WTC11 (cell line): ENCODE data around the gene SERPINE1. TPM values are rescaled to one million over a fixed set of nuclear protein-coding genes. Genes with fewer than 3 reads are reported as not detected.
A peak's percentile ranks its signal among the peaks of the same experiment; 100 is the strongest.

Experiments
- ATAC-seq: fragments of 200-7000 bp; cut with Tn5 transposase; 2 replicates; pipeline ENCODE4 v1.10.0; 2021; ENCODE audit warnings: mild to moderate bottlenecking, moderate library complexity
- CTCF ChIA-PET: fragments of 300-600 bp; sonication (Branson Sonifier 250); formaldehyde crosslinking; loops from one replicate; lab custom pipeline; 2021; ENCODE audit warnings: antibody characterized with exemption; lab: Charles Lee
- POLR2A ChIA-PET: fragments of 350-600 bp; sonication (Branson Sonifier 250); formaldehyde crosslinking; loops from one replicate; lab custom pipeline; 2021; ENCODE audit warnings: antibody characterized with exemption; lab: Charles Lee
- DNase-seq: peaks from one replicate; pipeline ENCODE4 v3.0.0; 2021; ENCODE audit warnings: low spot score
- H3K27ac Mint-ChIP-seq: 2 replicates; pipeline ENCODE4 v1.8.0; 2021; ENCODE audit warnings: mixed read lengths
- H3K27me3 Mint-ChIP-seq: 2 replicates; pipeline ENCODE4 v1.8.0; 2021; ENCODE audit warnings: low read depth, mild to moderate bottlenecking, moderate library complexity, mixed read lengths
- H3K36me3 Mint-ChIP-seq: 2 replicates; pipeline ENCODE4 v1.8.0; 2021; ENCODE audit warnings: mixed read lengths
- H3K4me1 Mint-ChIP-seq: 2 replicates; pipeline ENCODE4 v1.8.0; 2022; ENCODE audit warnings: mixed read lengths
- H3K4me3 Mint-ChIP-seq: 2 replicates; pipeline ENCODE4 v1.8.0; 2021; ENCODE audit warnings: mild to moderate bottlenecking, moderate library complexity, mixed read lengths
- H3K9me3 Mint-ChIP-seq: 2 replicates; pipeline ENCODE4 v1.8.0; 2021; ENCODE audit warnings: mixed read lengths
- ARID4B ChIP-seq: sonication (generic); formaldehyde crosslinking; IDR thresholded peaks from 2 replicates; pipeline ENCODE4 v1.8.0; 2023; ENCODE audit warnings: missing genetic modification reagents, mild to moderate bottlenecking, borderline replicate concordance
- CTCF ChIP-seq: fragments of 200-600 bp; IDR thresholded peaks from 2 replicates; pipeline ENCODE4 v1.8.0; 2022; ENCODE audit warnings: antibody characterized with exemption
- ELF4 ChIP-seq: sonication (generic); formaldehyde crosslinking; IDR thresholded peaks from 2 replicates; pipeline ENCODE4 v1.8.1; 2022; ENCODE audit warnings: low read depth, mild to moderate bottlenecking, moderate library complexity, missing genetic modification reagents
- HMGA2 ChIP-seq: fragments of 250-450 bp; sonication (Bioruptor Pico); IDR thresholded peaks from 2 replicates; pipeline ENCODE4 v1.4.0; 2021; ENCODE audit warnings: mild to moderate bottlenecking, moderate library complexity
- MXD4 ChIP-seq: fragments of 250-450 bp; sonication (Bioruptor Pico); IDR thresholded peaks from 2 replicates; pipeline ENCODE4 v1.8.0; 2021; ENCODE audit warnings: mild to moderate bottlenecking, moderate library complexity, borderline replicate concordance
- NFATC4 ChIP-seq: fragments of 250-450 bp; sonication (Bioruptor Pico); IDR thresholded peaks from 2 replicates; pipeline ENCODE4 v1.9.0; 2021; ENCODE audit warnings: mild to moderate bottlenecking
- NFYB ChIP-seq: sonication (generic); formaldehyde crosslinking; conservative IDR thresholded peaks from 2 replicates; pipeline ENCODE4 v1.8.0; 2022; ENCODE audit warnings: low read depth, missing genetic modification reagents
- TCF7 ChIP-seq: sonication (generic); formaldehyde crosslinking; IDR thresholded peaks from 2 replicates; pipeline ENCODE4 v1.8.0; 2022; ENCODE audit warnings: mild to moderate bottlenecking, low read depth, missing genetic modification reagents, moderate library complexity
- USF1 ChIP-seq: sonication (generic); formaldehyde crosslinking; IDR thresholded peaks from 2 replicates; pipeline ENCODE4 v1.8.0; 2022; ENCODE audit warnings: mild to moderate bottlenecking, missing genetic modification reagents
- ZBTB43 ChIP-seq: sonication (generic); formaldehyde crosslinking; IDR thresholded peaks from 2 replicates; pipeline ENCODE4 v1.8.1; 2023; ENCODE audit warnings: mild to moderate bottlenecking, missing genetic modification reagents
- ZNF263 ChIP-seq: sonication (generic); formaldehyde crosslinking; IDR thresholded peaks from 2 replicates; pipeline ENCODE4 v1.8.1; 2022; ENCODE audit warnings: low read depth, mild to moderate bottlenecking, moderate library complexity, missing genetic modification reagents
- ZNF281 ChIP-seq: sonication (generic); formaldehyde crosslinking; IDR thresholded peaks from 2 replicates; pipeline ENCODE4 v1.8.0; 2023; ENCODE audit warnings: mild to moderate bottlenecking, missing genetic modification reagents
- ZNF317 ChIP-seq: sonication (generic); formaldehyde crosslinking; IDR thresholded peaks from 2 replicates; pipeline ENCODE4 v1.8.1; 2023; ENCODE audit warnings: low read depth, mild to moderate bottlenecking, moderate library complexity, missing genetic modification reagents, borderline replicate concordance
- total RNA-seq: library from RNA; stranded (reverse); gene quantifications from 3 replicates; pipeline ENCODE4 v1.2.3, GENCODE V29; 2021
- TF ChIP-seq, protein P1 (sequence below): sonication (generic); formaldehyde crosslinking; IDR thresholded peaks from 2 replicates; pipeline ENCODE4 v1.8.0; 2022; ENCODE audit warnings: mild to moderate bottlenecking, missing genetic modification reagents
- TF ChIP-seq, protein P2 (sequence below): sonication (generic); formaldehyde crosslinking; conservative IDR thresholded peaks from 2 replicates; pipeline ENCODE4 v1.8.1; 2022; ENCODE audit warnings: mild to moderate bottlenecking, missing genetic modification reagents
- TF ChIP-seq, protein P3 (sequence below): sonication (generic); formaldehyde crosslinking; IDR thresholded peaks from 2 replicates; pipeline ENCODE4 v1.8.1; 2023; ENCODE audit warnings: mild to moderate bottlenecking, missing genetic modification reagents, moderate library complexity

The SERPINE1 gene
- total RNA-seq, 1 experiment from 2014 or later, result 2.6 TPM

DNA sequence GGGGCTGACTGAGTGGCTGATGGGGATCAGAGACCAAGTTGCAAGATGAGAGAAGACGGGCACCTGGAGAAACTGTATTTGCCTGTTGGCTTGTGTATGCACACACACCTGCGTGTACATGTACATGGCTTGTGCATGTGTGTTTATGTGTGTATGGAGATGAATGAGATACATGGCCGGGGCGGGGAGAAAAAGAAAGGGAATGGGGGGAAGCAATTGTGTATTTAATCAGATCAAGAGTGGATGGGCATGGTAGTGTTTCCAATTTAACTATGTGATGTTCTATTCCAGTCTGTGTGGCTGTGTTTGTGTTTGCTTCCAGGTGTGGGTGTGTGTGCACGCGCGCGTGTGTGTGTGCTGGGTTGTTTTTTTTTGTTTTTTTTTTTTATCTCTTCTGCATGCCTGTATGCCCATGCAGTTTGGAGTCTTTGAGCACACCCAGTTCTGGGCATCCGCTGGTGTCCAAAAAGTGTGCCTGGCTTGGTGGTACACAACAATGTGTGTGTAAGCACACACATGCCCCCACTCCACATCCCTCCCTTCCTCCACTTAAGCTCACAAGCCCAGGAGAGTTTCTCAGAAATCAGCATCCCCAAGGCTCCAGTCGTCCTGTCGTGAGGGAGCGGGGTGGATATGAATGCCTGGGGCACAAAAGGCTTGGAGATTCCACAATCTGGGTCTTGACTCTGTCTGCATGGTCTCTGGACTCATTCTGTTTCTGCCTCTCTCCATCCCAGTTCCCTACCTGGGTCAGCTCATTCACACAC, 40.9 kb downstream of the SERPINE1 start (continued):
- TF ChIP-seq ZNF263 (CRISPR knock-in tag) (no peak), NFYB (CRISPR knock-in tag) (no peak; the same call in 1 of the 2 replicates), ZNF317 (CRISPR knock-in tag) (no peak), MXD4 (CRISPR knock-in tag) (no peak)
- TF ChIP-seq, protein P1, sequence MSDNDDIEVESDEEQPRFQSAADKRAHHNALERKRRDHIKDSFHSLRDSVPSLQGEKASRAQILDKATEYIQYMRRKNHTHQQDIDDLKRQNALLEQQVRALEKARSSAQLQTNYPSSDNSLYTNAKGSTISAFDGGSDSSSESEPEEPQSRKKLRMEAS (CRISPR knock-in tag), result no peak
- TF ChIP-seq, protein P2, sequence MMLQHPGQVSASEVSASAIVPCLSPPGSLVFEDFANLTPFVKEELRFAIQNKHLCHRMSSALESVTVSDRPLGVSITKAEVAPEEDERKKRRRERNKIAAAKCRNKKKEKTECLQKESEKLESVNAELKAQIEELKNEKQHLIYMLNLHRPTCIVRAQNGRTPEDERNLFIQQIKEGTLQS, result no peak
- TF ChIP-seq, protein P3, sequence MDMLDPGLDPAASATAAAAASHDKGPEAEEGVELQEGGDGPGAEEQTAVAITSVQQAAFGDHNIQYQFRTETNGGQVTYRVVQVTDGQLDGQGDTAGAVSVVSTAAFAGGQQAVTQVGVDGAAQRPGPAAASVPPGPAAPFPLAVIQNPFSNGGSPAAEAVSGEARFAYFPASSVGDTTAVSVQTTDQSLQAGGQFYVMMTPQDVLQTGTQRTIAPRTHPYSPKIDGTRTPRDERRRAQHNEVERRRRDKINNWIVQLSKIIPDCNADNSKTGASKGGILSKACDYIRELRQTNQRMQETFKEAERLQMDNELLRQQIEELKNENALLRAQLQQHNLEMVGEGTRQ, result no peak

GRCh38 chr7:101168412-101169049, 41.6 kb downstream of the SERPINE1 start:
- no peak for DNase-seq
- H3K27ac Mint-ChIP-seq, result no peak overlapping the region
- no peak for ATAC-seq
- peaks cover 68% of the 10 kb centered on the region for H3K4me1 Mint-ChIP-seq
- H3K27me3 Mint-ChIP-seq, result peaks cover 95% of the 10 kb centered on the region
- H3K4me3 Mint-ChIP-seq, result peak overlapping the region; percentile 81
- TF ChIP-seq CTCF (no peak), NFATC4 (no peak), HMGA2 (CRISPR knock-in tag) (no peak), USF1 (no peak), TCF7 (CRISPR knock-in tag) (no peak)
- TF ChIP-seq, protein P1 (CRISPR knock-in tag), result no peak
- ChIA-PET CTCF (interaction anchor here (0.6 to 9.0 kb wide), 17 partner anchors 12 to 1226 kb away, joined by 3 to 103 read pairs (median 4); partner anchors contain the start of genes ACHE and ZNHIT1), POLR2A (interaction anchor here (1.2 kb wide), 1 partner anchor 68 kb away, joined by 4 read pairs; no protein-coding TSS in a partner anchor)
- H3K36me3 Mint-ChIP-seq, result no peaks in the 10 kb centered on the region
- H3K9me3 Mint-ChIP-seq, result no peaks in the 10 kb centered on the region

GRCh38 chr7:101169110-101169837, 42.4 kb downstream of the SERPINE1 start:
- no peak for DNase-seq
- Mint-ChIP-seq H3K27me3 (peaks cover 98% of the 10 kb centered on the region), H3K36me3 (no peaks in the 10 kb centered on the region), H3K4me3 (peak overlapping the region; percentile 74), H3K9me3 (no peaks in the 10 kb centered on the region), H3K27ac (no peak overlapping the region), H3K4me1 (peaks cover 72% of the 10 kb centered on the region)
- no peak for ATAC-seq
- POLR2A ChIA-PET, result no interaction called here
- CTCF ChIA-PET, result interaction anchor here (0.6 to 9.0 kb wide), 11 partner anchors 13 to 276 kb away, joined by 3 to 103 read pairs (median 4); partner anchors contain the start of gene ZNHIT1
- TF ChIP-seq ZBTB43 (CRISPR knock-in tag) (no peak; the same call in 1 of the 2 replicates), ARID4B (CRISPR knock-in tag) (no peak), ZNF281 (no peak), ELF4 (CRISPR knock-in tag) (no peak)
